Middle frontal gyrus (tissue), 1 donor: ENCODE measurements around the gene CSF2.

Experiments used
- DNase-seq: peaks from one replicate; pipeline ENCODE4 v3.0.0-alpha.2; 2015; ENCODE audit warnings: low spot score; ENCODE audit errors: extremely low spot score

The CSF2 gene

GRCh38 chr5:132067941-132068808 lies 5.4 kb upstream of the CSF2 start:
- no peak for DNase-seq

- no peak for DNase-seq
These were observed 4.0 kb upstream of the CSF2 start for GRCh38 chr5:132069561-132069960.

GRCh38 chr5:132069994-132070393 lies 3.6 kb upstream of the CSF2 start:
- DNase-seq = no peak

- DNase-seq = no peak
These were observed 2.9 kb upstream of the CSF2 start for GRCh38 chr5:132070460-132071337.

GRCh38 chr5:132071338-132071707 lies 2.3 kb upstream of the CSF2 start:
- no peak for DNase-seq

GRCh38 chr5:132072070-132072469 lies 1.5 kb upstream of the CSF2 start:
- DNase-seq = no peak

- no peak for DNase-seq
These were observed 1.1 kb upstream of the CSF2 start for GRCh38 chr5:132072528-132072927.

GRCh38 chr5:132074091-132074771 lies 642 bp downstream of the CSF2 start:
- no peak for DNase-seq

- no peak for DNase-seq
These were observed 1.5 kb downstream of the CSF2 start for GRCh38 chr5:132074772-132075718.

GRCh38 chr5:132075719-132076077 lies 2.1 kb downstream of the CSF2 start:
- DNase-seq = no peak

GRCh38 chr5:132076202-132076830 lies 2.7 kb downstream of the CSF2 start:
- no peak for DNase-seq

GRCh38 chr5:132076983-132077382 lies 3.4 kb downstream of the CSF2 start:
- DNase-seq = no peak

GRCh38 chr5:132079081-132079480 lies 5.5 kb downstream of the CSF2 start:
- no peak for DNase-seq

- DNase-seq = no peak
These were observed 6.0 kb downstream of the CSF2 start for GRCh38 chr5:132079619-132080018.

- DNase-seq = no peak
These were observed 7.0 kb downstream of the CSF2 start for GRCh38 chr5:132080595-132080994.

GRCh38 chr5:132081458-132081857 lies 7.9 kb downstream of the CSF2 start:
- DNase-seq = no peak

- no peak for DNase-seq
These were observed 8.9 kb downstream of the CSF2 start for GRCh38 chr5:132082329-132083023.

- DNase-seq = no peak
These were observed 9.6 kb downstream of the CSF2 start for GRCh38 chr5:132083071-132083678.

- no peak for DNase-seq
These were observed 12.1 kb downstream of the CSF2 start for GRCh38 chr5:132085686-132086085.
